Uterus (tissue), 2 donors: ENCODE measurements around the gene TBC1D16.

Source experiments
- CTCF ChIP-seq, 4 experiments: fragments of 200-600 bp in 2 of 4; fragments of 450-650 bp in 2 of 4; sonication (generic) in 2 of 4; IDR thresholded peaks; one replicate each; pipeline ENCODE4 v1.5.1; 2016 to 2019; ENCODE audit warnings: antibody characterized with exemption in 4 of 4, mild to moderate bottlenecking in 2 of 4, moderate library complexity in 1 of 4
- POLR2A ChIP-seq, 2 donors: fragments of 450-650 bp; IDR thresholded peaks; one replicate each; pipeline ENCODE4 v1.6.1; 2016; ENCODE audit warnings: antibody characterized with exemption in 2 of 2, mild to moderate bottlenecking in 1 of 2, moderate library complexity in 1 of 2

- TF ChIP-seq POLR2A (IDR thresholded peaks at IDR 0.05) (no peak), CTCF (IDR thresholded peaks at IDR 0.05) (no peak)
Measured at GRCh38 chr17:79897243-79898063, 138.2 kb downstream of the TBC1D16 start.
